Gastrocnemius medialis (tissue), 4 donors: ENCODE results near the gene SLAMF9. TPM values are rescaled to one million over a fixed set of nuclear protein-coding genes. Genes with fewer than 3 reads are reported as not detected.

Experiments used
- ATAC-seq, 2 donors: fragments of 150-250 bp; one replicate each; pipeline ENCODE4 v1.9.1; 2016
- DNase-seq, 2 donors: peaks; one replicate each; pipeline ENCODE4 v3.0.0-alpha.2; 2019
- H3K27ac ChIP-seq, 4 donors: fragments of 200-600 bp; sonication (generic); 1 replicate in 1 of 4; 2 replicates in 3 of 4; pipeline ENCODE4 v1.5.1; 2016 to 2018; ENCODE audit warnings: mild to moderate bottlenecking in 2 of 4, moderate library complexity in 1 of 4
- H3K27me3 ChIP-seq, 3 donors: fragments of 200-600 bp; sonication (generic) in 2 of 3; 1 replicate in 1 of 3; 2 replicates in 2 of 3; pipeline versions ENCODE4 v1.5.1 to v1.6.0; 2016 to 2019; ENCODE audit warnings: mild to moderate bottlenecking in 1 of 3, moderate library complexity in 1 of 3
- H3K36me3 ChIP-seq, 2 donors: fragments of 200-600 bp; sonication (generic) in 1 of 2; one replicate each; pipeline ENCODE4 v1.5.1; 2017 to 2018
- H3K4me1 ChIP-seq, 2 donors: fragments of 200-600 bp; sonication (generic) in 1 of 2; one replicate each; pipeline ENCODE4 v1.5.1; 2016 to 2017; ENCODE audit warnings: mild to moderate bottlenecking in 2 of 2
- H3K4me3 ChIP-seq, 4 donors: fragments of 200-600 bp; sonication (generic) in 3 of 4; 1 replicate in 1 of 4; 2 replicates in 3 of 4; pipeline ENCODE4 v1.5.1; 2016 to 2019; ENCODE audit warnings: mild to moderate bottlenecking in 2 of 4
- H3K9me3 ChIP-seq, 3 donors: fragments of 200-600 bp; sonication (generic) in 2 of 3; 1 replicate in 1 of 3; 2 replicates in 2 of 3; pipeline ENCODE4 v1.5.1; 2016 to 2019
- POLR2A ChIP-seq, 2 donors: fragments of 450-650 bp; IDR thresholded peaks; one replicate each; pipeline ENCODE4 v1.6.1; 2017; ENCODE audit warnings: antibody characterized with exemption in 2 of 2, mild to moderate bottlenecking in 2 of 2, moderate library complexity in 2 of 2
- in situ Hi-C, 4 donors: fragments of 200-750 bp; cut with MboI; loops; one replicate each; pipeline versions ENCODE4 v1.15.0 to v1.8.0; 2017; ENCODE audit warnings: low sequenced_read_pairs in 4 of 4
- intact Hi-C: fragments of 100-400 bp; cut with DNase I; formaldehyde crosslinking; loops from one replicate; pipeline ENCODE4 v1.15.1; 2023; ENCODE audit warnings: low total_unique reads
- total RNA-seq, 4 donors: library from RNA; depleted of rRNA; stranded (reverse); fragments of >200 nt; gene quantifications; one replicate each; pipeline versions ENCODE4 v1.1.0 to v1.2.3, GENCODE V29; 2016
- TF ChIP-seq, protein P1 (sequence below), 5 experiments: fragments of 450-650 bp in 3 of 5; fragments of 200-600 bp in 2 of 5; sonication (generic) in 2 of 5; IDR thresholded peaks in 4 of 5; conservative IDR thresholded peaks in 1 of 5; 1 replicate in 4 of 5; 2 replicates in 1 of 5; pipeline ENCODE4 v1.5.1; 2016 to 2019; ENCODE audit warnings: antibody characterized with exemption in 5 of 5, mild to moderate bottlenecking in 3 of 5, moderate library complexity in 3 of 5

The SLAMF9 gene
- total RNA-seq, 4 donors from 2014 or later = not detected

DNA sequence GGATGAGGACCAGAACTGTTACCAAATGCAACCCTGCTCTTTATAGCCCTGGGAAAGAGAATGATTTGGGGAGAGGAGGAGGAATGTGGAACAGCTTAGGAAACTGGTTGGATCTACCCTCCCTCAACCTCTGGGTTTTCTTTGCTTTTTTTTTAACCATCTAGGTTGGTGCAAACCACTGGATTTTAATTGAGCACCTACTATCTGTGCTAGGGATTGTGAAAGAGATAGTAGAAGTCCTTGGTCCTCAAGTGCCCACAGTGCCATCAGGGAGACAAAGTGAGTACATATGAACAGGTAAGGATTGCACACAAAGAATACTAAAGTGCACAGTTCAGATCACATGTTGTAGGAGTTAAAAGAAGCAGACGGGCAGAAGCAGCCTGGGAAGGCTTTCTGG is 33.4 kb downstream of the SLAMF9 start:
- Histone ChIP-seq H3K4me3 (no peak overlapping the region), H3K4me1 (peaks cover 26 to 37% of the 10 kb centered on the region in 2 donors), H3K27ac (peak overlapping the region in 3 of 4 donors; percentile 22 to 94 (median 91)), H3K27me3 (peaks cover 10 to 14% (median 12%) of the 10 kb centered on the region in 3 donors), H3K9me3 (no peaks in the 10 kb centered on the region), H3K36me3 (peaks cover 0 to 14% of the 10 kb centered on the region in 2 donors)
- ATAC-seq (no peak), DNase-seq (no peak)
- no peak for TF ChIP-seq POLR2A (IDR thresholded peaks at IDR 0.05)
- TF ChIP-seq, protein P1, sequence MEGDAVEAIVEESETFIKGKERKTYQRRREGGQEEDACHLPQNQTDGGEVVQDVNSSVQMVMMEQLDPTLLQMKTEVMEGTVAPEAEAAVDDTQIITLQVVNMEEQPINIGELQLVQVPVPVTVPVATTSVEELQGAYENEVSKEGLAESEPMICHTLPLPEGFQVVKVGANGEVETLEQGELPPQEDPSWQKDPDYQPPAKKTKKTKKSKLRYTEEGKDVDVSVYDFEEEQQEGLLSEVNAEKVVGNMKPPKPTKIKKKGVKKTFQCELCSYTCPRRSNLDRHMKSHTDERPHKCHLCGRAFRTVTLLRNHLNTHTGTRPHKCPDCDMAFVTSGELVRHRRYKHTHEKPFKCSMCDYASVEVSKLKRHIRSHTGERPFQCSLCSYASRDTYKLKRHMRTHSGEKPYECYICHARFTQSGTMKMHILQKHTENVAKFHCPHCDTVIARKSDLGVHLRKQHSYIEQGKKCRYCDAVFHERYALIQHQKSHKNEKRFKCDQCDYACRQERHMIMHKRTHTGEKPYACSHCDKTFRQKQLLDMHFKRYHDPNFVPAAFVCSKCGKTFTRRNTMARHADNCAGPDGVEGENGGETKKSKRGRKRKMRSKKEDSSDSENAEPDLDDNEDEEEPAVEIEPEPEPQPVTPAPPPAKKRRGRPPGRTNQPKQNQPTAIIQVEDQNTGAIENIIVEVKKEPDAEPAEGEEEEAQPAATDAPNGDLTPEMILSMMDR (IDR thresholded peaks at IDR 0.05 in 4 of 5, conservative IDR thresholded peaks at IDR 0.05 in 1 of 5) = no peak
- in situ Hi-C loops (no loop called here), intact Hi-C loops (loop anchor here (10.0 kb wide), 1 partner anchor 66 kb away; no protein-coding TSS in a partner anchor)

DNA sequence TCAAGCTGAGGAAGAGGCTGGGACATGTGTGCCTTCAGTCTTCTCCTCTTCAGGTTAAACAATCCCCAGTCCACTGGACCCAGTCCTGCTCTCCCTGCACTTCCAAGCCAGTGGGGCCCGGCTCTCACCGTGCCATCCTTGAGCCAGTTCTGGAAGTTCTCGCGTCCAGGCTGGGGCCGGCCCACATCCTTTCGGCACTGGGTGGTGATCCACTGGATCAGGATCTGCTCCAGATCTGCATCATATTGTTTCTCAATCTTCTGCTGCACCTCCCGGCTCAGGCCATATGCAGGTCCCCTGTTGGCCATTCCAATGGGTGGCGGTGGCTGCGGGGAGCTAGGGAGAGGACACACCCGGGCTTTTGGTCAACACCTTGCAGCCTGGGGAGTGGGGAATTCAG is 33.8 kb downstream of the SLAMF9 start:
- peaks cover 0 to 14% of the 10 kb centered on the region in 2 donors for H3K36me3 ChIP-seq
- peaks cover 26 to 37% of the 10 kb centered on the region in 2 donors for H3K4me1 ChIP-seq
- H3K4me3 ChIP-seq = no peak overlapping the region
- intact Hi-C loops (loop anchor here (10.0 kb wide), 1 partner anchor 65 kb away; no protein-coding TSS in a partner anchor), in situ Hi-C loops (no loop called here)
- TF ChIP-seq, protein P1 (IDR thresholded peaks at IDR 0.05 in 4 of 5, conservative IDR thresholded peaks at IDR 0.05 in 1 of 5) = no peak
- TF ChIP-seq POLR2A (IDR thresholded peaks at IDR 0.05) = no peak
- peak overlapping the region in 3 of 4 donors; percentile 22 to 94 (median 91) for H3K27ac ChIP-seq
- peaks cover 5 to 9% (median 8%) of the 10 kb centered on the region in 3 donors for H3K27me3 ChIP-seq
- DNase-seq (no peak), ATAC-seq (no peak)
- H3K9me3 ChIP-seq = no peaks in the 10 kb centered on the region

DNA sequence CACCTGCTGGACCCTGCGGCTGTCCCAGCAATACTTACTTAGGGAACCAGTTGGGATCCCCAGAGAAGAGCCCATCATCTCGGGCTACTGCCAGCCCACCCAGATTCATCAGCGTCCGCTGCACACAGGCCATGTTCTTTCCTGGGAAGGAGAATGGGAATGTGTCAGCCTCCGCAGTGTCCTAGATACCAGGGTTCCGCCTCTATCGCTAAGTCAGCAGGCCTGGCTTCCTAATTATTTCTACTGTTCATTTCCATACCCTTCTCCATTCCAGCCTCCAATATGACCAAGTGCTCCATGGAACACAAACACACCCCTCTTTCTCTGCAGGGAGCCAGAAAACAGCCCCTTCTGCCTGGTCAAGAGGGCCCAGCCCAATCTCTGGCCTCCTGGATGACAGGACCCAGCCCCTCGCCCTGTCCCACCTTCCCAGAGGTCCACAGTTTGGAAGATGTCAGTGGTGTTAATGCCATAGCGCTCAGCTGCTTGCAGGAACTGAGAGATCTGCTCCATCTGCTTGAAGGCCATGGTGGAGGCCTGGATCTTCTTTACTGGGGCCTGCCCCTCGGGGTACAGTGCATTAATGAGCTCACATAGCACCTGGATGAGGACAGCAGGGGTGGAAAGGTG is 34.7 kb downstream of the SLAMF9 start:
- intact Hi-C loops = no loop called here
- H3K4me1 ChIP-seq = peaks cover 23 to 37% of the 10 kb centered on the region in 2 donors
- H3K36me3 ChIP-seq = peaks cover 0 to 14% of the 10 kb centered on the region in 2 donors
- no peaks in the 10 kb centered on the region for H3K9me3 ChIP-seq
- ATAC-seq (no peak), DNase-seq (no peak)
- H3K27ac ChIP-seq = peak overlapping the region; percentile 6 to 94 (median 18)
- TF ChIP-seq, protein P1 (IDR thresholded peaks at IDR 0.05 in 4 of 5, conservative IDR thresholded peaks at IDR 0.05 in 1 of 5) = no peak
- TF ChIP-seq POLR2A (IDR thresholded peaks at IDR 0.05) = no peak
- H3K27me3 ChIP-seq = peaks cover 0 to 3% (median under 1%) of the 10 kb centered on the region in 3 donors
- in situ Hi-C loops = no loop called here
- no peak overlapping the region for H3K4me3 ChIP-seq

DNA sequence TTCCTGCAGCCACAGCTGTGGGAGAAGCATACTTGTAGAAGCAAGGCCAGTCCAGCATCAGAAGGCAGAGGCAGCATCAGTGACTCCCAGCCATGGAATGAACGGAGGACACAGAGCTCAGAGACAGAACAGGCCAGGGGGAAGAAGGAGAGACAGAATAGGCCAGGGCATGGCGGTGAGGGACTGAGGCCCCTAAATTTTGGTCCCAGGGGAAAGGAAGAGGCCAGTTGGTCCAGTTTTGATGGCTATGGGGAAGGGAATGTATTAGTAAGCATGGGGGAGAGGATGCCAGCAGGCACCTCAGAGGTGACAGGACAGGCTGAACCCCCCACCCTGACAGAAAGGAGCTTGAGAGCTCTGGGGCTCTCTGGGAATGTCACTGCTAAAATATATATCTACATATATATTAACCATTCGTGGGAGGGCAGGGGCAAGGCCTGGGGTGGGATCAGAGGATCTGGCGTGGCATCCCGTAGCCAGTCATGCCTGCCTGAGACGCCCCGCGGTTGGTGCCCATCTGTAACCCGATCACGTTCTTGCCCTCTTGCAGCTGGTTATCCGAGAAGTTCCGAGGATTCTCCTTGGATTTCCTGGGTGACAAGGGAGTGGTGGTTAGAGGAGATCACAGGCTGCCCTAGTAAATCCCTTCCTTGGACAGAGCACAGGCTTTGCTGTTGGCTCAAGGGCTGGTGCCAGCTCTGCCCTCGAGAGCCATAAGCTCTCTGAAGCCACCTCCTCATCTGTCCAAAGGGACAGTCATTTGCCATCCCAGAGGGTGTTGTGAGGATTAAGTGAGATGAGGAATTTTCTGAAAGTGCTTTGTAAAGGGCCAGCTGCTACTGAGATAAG is 35.5 kb downstream of the SLAMF9 start:
- Histone ChIP-seq H3K4me1 (peaks cover 23 to 37% of the 10 kb centered on the region in 2 donors), H3K27ac (peak overlapping the region in 1 of 4 donors; percentile 94), H3K36me3 (peaks cover 0 to 14% of the 10 kb centered on the region in 2 donors), H3K4me3 (no peak overlapping the region), H3K9me3 (no peaks in the 10 kb centered on the region), H3K27me3 (peaks cover 0 to 3% (median 0%) of the 10 kb centered on the region in 3 donors)
- TF ChIP-seq POLR2A (IDR thresholded peaks at IDR 0.05) = no peak
- TF ChIP-seq, protein P1 (IDR thresholded peaks at IDR 0.05 in 4 of 5, conservative IDR thresholded peaks at IDR 0.05 in 1 of 5) = no peak
- ATAC-seq (no peak), DNase-seq (no peak)
- in situ Hi-C loops = no loop called here
- intact Hi-C loops = no loop called here
